ENCODE data around the gene MDH2.

DNA sequence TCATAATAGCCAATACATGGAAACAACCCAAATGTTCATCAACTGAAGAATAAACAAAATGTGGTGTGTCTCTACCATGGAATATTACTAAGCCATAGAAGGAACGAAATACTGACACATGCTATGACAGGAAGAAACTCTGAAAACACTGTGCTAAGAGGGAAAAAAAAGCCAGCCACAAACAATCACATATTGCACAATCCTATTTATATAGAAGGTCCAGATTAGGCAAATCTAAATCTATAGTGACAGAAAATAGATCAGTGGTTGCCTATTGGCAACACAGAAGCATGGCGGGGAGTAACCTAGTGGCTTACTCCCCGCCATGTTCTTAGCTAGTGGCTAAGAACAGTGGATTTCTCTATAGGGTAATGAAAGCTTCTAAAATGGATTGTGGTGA is 48.0 kb downstream of the MDH2 start:
- no peak for TF ChIP-seq CTCF (IDR thresholded peaks at IDR 0.05)
- TF ChIP-seq POLR2A (IDR thresholded peaks at IDR 0.05): no peak
